NCI-H146 treated with DMSO at 0.1 percent for 48 hours (cell line): ENCODE data around the gene KRT31.
"Not testable (repeated sequence)": the region's sequence is repeated elsewhere in the genome, so short reads cannot be mapped to it uniquely, and the experiment has no call there.

ENCODE experiments used
- DNase-seq: peaks from one replicate; lab custom pipeline; 2025; ENCODE audit not compliant: unreplicated experiment; lab: John Stamatoyannopoulos, UW

The KRT31 gene

DNA sequence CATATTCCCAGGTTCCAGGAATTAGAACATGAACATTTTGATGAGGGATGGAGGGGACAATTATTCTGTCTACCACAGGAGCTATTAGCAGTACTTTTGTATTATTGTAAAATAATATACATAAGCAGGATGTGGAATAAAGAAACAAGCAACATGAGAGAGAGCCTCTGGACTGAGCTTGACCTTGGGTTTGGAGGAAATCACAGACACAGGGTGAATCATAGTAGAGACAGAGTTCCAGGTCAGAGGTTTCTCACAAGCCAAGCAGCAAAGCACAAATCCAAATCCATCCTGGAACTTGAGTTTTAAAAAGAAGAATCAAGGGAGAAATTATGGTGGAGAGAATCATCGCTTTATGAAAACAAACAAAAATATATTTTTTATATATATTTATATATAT, 5.1 kb downstream of the KRT31 start:
- DNase-seq = no peak

DNA sequence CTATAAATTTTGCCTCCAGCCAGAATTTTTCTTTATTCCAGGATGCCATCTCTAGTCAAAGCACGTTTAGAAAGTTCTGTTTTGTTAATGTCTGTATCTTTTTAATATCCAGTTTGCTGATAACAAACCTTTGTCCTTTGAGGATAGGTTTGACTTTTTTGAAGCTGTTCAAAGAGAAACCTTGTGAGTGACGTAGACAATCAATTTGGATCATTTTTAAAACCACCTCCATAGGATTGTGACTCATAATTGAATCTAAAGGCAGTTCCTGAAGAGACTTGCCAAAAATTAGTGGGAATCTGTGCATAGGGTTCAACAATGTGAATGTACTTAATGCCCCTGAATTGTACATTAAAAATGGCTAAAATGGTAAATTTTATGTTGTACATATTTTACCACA, 5.9 kb downstream of the KRT31 start:
- DNase-seq = no peak

DNA sequence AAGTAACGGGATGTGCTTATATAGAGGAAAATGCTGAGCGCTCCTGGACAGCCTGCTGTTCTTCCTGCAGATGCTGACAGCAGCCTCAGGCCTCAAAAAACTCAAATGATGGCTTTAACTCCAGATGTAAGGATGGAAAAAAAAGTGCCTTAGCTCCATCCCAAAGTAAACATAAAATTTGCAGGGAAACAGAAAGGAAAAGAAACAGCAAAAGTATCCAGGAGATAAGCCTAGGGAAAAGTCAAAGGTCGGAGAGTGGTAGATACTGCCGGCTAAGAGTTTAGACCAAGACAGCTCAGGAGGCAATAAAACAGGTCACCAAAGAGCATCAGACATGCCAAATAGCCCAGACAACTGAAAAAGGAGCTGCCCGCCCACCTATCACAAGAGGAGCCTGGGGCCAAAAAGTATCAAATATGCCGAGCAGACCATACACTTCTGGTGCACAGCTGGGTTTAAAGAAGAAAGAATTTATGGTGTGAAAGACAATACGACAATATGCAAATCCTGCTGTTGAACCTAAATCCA, 6.9 kb downstream of the KRT31 start:
- DNase-seq = no peak

- DNase-seq = no peak
Observed at GRCh38 chr17:41387670-41388069, 9.7 kb downstream of the KRT31 start.

DNA sequence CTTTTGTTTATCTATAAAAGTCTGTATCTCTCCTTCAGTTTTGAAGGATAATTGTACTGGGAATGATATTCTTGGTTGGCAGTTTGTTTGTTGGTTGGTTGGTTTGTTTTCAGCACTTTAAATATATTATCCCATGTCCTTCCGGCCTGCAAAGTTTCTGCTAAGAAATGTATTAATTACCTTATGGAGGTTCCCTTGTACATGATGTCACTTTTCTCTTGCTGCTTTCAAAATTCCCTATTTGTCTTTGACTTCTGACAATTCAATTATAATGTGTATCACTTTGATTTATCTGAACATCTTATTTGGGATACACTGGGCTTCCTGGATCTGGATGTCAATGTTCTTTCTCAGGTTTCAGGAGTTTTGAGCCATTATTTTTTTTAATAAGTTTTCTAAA, 11.2 kb downstream of the KRT31 start:
- no peak for DNase-seq

GRCh38 chr17:41383690-41384089, 13.7 kb downstream of the KRT31 start:
- DNase-seq = no peak

GRCh38 chr17:41382394-41382793, 15.0 kb downstream of the KRT31 start:
- DNase-seq = no peak

GRCh38 chr17:41381943-41382342, 15.5 kb downstream of the KRT31 start, which contains the start of gene KRT34:
Gene KRT34, minus strand, starts transcription at chr17:41382306. Its CDS starts 60 bp downstream, at chr17:41382246.
- not testable (repeated sequence) for DNase-seq

- not testable (repeated sequence) for DNase-seq
Observed at GRCh38 chr17:41380091-41380490, 17.3 kb downstream of the KRT31 start.

GRCh38 chr17:41377546-41377945, 19.9 kb downstream of the KRT31 start:
- no peak for DNase-seq

- no peak for DNase-seq
Observed at GRCh38 chr17:41369713-41370112, 27.7 kb downstream of the KRT31 start, which contains the start of gene KRT33B. Gene KRT33B, minus strand, starts transcription at chr17:41369813. Its CDS starts 63 bp downstream, at chr17:41369750.

DNA sequence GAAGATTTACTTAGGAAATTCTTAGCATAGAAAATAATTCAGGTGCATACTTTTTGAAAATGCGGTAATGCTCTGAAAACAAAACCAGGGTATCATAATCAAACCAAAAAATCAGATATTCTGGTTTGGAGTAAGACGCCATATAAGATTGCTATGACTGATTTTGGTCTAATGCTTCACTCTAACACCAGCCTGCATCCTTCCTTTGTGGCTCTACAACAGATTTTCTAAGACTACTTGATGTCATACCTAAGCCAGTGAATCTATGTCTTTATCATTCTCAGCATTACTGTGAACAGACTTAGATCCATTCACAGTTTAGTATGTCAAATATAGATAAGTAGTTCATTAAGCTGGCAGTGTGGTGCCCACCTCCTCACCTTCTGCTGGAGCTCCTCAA, 28.4 kb downstream of the KRT31 start:
- DNase-seq = no peak

DNA sequence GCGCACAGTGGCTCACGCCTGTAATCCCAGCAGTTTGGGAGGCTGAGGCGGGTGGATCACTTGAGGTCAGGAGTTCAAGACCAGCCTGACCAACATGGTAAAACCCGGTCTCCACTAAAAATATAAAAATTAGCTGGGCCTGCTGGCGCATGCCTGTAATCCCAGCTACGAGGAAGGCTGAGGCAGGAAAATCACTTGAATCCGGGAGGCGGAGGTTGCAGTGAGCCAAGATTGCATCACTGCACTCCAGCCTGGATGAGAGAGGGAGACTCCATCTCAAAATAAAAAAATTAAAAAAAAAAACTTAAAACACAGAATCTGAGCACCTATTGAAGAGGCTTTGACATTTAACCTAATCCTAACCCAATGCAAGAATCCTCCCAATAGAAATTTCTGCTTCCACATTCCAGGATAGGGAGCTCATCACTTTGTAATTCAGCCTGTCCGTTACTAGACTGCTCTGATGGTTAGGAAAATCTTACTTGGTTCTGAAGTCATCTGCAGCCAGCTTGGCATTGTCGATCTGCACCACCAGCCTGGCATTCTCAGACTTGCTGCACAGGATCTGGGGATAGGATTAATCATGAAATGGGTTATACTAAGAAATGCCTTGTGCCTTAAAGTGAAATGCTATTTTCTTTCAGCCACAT, 29.9 kb downstream of the KRT31 start:
- DNase-seq = no peak

- DNase-seq = no peak
Observed at GRCh38 chr17:41366070-41366469, 31.3 kb downstream of the KRT31 start.

DNA sequence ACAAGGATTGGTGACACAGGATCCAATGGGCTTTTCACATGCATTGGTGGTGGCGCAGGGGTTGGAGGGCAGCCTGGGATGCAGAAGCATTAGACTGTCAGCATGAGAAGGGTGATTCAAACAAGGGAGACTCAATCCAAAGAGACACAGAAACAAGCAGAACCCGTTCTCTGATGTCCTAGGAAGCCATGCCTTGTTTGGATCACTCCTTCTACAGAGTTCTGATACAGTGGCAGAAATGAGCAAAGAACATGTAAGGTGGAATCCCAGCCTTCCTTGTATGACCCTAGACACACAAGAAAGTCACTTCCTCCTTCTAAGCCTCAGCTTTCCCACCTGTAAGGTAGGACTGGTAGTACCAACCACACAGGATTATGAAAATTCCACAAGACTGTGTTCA, 33.5 kb downstream of the KRT31 start:
- no peak for DNase-seq

DNA sequence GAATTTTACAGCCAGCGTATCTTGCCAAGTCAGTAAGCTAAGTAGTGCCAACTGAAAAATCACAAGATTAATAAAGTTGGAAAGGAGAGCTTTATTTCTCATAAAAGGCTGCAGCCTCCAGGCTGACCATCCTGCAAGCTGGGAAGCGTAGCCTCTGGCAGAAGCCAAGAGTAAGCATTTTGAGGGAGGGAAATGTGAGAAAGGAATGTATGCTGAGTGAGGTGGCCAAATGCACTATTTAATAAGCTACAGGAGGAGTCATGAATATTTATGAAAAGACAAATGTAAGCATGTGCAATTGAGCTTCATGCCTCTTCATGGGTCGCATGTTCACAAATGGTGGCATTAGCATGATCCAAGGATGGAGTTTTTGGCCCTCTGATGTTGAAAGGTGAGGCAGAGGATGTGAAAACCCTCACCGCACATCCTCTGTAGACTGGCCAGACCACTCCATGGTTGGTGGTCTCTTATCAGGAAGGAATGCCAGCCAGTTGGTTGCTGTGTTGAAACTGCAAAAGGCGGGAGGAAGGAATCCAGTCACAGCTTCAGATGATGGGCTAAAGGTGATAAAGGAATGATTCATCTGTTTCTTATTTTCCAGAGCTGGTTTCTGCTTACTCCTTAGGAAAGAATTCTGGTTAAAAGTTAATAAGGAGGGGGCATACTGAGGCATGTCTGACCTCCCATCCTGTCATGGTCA, 37.0 kb downstream of the KRT31 start:
- no peak for DNase-seq

- DNase-seq = no peak
Observed at GRCh38 chr17:41354536-41354935, 42.9 kb downstream of the KRT31 start.

DNA sequence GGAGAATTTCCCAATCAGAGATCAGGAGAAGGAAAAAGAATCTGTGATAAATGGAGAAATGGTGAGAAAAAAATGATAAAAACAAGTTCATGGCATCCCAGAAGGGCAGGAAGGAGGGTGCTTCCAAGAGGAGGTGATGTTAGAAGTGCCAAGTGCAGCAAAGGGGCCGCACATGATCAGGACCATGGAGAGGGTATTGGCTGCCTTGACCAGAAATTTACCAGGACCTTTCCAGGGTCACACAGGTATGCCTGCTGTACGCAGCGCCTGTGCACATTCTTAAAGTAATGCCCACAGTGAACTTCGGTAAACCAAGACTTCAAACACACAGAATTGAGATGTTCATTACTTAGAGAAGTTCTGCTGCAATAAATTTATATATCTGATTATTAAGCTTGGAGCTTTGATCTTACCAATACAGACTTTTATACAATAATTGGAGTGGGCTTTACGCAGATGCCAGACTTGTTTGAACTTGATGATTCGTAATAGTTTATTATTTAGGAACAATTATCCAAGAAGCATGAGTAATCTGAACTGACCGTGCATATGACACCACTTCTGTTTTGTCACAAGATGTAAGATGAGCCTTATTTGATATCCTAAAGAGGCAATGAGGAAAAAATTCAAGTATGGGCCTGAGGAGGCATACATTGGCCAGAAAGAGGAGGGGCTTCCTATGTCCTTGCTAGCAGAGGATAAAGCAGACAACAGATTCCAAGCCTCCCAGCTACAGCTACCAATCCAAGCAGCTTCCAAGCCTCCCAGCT, 44.6 kb downstream of the KRT31 start:
- no peak for DNase-seq

DNA sequence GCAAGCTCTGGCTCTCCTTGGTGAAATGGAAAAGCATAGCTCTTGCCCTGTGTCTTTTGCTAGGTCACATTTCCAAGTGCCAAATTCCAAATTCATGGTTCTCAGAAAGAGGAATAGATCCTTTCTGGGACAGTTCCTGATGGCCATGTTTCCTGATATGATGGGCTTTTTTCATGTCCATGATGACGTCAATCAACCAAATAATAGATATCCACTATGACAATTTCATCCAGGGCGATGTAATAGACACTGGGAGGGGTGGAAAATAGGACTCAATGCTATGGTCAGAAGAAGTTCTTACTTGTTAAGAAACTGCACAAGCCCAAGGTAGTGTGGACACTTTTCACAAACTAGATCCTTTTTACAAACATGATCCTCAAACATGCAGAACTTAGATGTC, 46.2 kb downstream of the KRT31 start:
- DNase-seq = no peak

DNA sequence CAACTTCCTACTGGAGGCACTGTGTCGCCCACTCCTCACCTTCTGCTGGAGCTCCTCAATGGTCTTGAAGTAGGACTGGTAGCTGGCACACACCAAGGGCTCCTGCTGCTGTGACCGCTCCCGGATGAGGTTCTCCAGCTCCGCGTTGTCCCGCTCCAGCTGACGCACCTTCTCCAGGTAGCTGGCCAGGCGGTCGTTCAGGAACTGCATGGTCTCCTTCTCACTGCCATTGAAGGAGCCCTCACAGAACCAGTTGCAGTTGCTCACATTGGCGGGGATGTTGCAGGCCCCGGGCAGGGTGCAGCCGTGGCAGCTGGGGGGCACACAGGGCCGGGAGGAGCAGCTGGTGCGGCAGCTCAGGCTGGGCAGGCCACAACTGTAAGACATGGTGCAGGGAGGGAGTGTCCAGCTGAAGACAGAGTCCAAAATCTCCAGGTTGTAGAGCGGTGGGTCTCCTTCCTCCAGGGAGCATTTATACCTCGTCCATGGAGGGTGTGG, 47.0 kb downstream of the KRT31 start, which contains the start of gene KRT33A:
KRT33A (minus strand) TSS at position 448 of the 498 bp plus-strand sequence; CDS start at position 387, 61 bp downstream.
- not testable (repeated sequence) for DNase-seq
